GM19193 (cell line): ENCODE measurements around the gene SLC27A5.
A peak's percentile ranks its signal among the peaks of the same experiment; 100 is the strongest.

ENCODE experiments used
- POLR2A ChIP-seq: IDR thresholded peaks from 4 replicates; pipeline ENCODE4 v1.6.1; 2011; ENCODE audit not compliant: insufficient read depth, insufficient read length; ENCODE audit errors: extremely low read depth

SLC27A5 gene

GRCh38 chr19:58469241-58470013 is 42.4 kb downstream of the SLC27A5 start:
- TF ChIP-seq POLR2A, result no peak

GRCh38 chr19:58468216-58468839 is 43.5 kb downstream of the SLC27A5 start:
- no peak for TF ChIP-seq POLR2A

GRCh38 chr19:58466760-58467589 is 44.8 kb downstream of the SLC27A5 start, which contains the start of gene ZNF324:
Gene ZNF324 (plus strand): TSS chr19:58467080. CDS start chr19:58469186, 2,106 bp downstream.
- TF ChIP-seq POLR2A, result peak; percentile 77

- no peak for TF ChIP-seq POLR2A
Observed at GRCh38 chr19:58466089-58466759, 45.6 kb downstream of the SLC27A5 start.

GRCh38 chr19:58460039-58460438 is 51.8 kb downstream of the SLC27A5 start:
- no peak for TF ChIP-seq POLR2A

GRCh38 chr19:58456111-58456510 is 55.7 kb downstream of the SLC27A5 start:
- TF ChIP-seq POLR2A, result no peak

GRCh38 chr19:58455306-58455705 is 56.5 kb downstream of the SLC27A5 start:
- TF ChIP-seq POLR2A, result no peak

- no peak for TF ChIP-seq POLR2A
Observed at GRCh38 chr19:58453743-58454142, 58.0 kb downstream of the SLC27A5 start.

GRCh38 chr19:58451358-58452101 is 60.3 kb downstream of the SLC27A5 start, which contains the start of gene ZNF324B:
Gene ZNF324B (plus strand): TSS chr19:58451622. CDS start chr19:58453702, 2,080 bp downstream.
- TF ChIP-seq POLR2A, result peak; percentile 73

GRCh38 chr19:58450856-58451357 is 60.9 kb downstream of the SLC27A5 start:
- no peak for TF ChIP-seq POLR2A
